Measurements from ENCODE around the gene MGARP.
"Not testable (repeated sequence)": the region's sequence is repeated elsewhere in the genome, so short reads cannot be mapped to it uniquely, and the experiment has no call there.

MGARP gene

GRCh38 chr4:139279760-139280620 lies at the start of gene MGARP:
Gene MGARP (minus strand): TSS chr4:139280225. CDS start chr4:139280158, 67 bp downstream.
- peak in 1 of 3 donors; percentile 8 for DNase-seq (ENCODE audit: low read depth in 2 of 3, low spot score in 1 of 3)

- DNase-seq (ENCODE audit: low read depth in 2 of 3, low spot score in 1 of 3) = no peak
Measured at GRCh38 chr4:139329665-139330200, 49.7 kb upstream of the MGARP start.

DNA sequence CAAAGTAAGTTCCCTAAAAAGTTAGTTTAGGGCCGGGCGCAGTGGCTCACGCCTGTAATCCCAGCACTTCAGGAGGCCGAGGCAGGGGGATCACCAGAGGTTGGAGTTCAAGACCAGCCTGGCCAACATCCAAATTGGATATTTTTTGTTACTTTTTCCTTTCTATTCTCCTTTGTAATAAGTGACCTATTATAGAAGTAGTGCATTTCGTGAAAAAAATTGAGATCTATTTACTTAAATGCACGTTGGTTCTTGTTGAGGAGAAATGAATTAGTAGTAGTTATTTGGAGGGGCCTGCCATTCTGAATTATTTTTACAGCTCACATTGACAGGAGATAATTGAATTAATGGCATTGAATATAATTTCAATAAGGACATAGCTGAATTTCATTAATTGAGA lies 44.6 kb upstream of the MGARP start:
- no peak for DNase-seq (ENCODE audit: low read depth in 2 of 3, low spot score in 1 of 3)

GRCh38 chr4:139322541-139322940 lies 42.5 kb upstream of the MGARP start:
- not testable (repeated sequence) for DNase-seq (ENCODE audit: low read depth in 2 of 3, low spot score in 1 of 3)

- DNase-seq (ENCODE audit: low read depth in 2 of 3, low spot score in 1 of 3) = not testable (repeated sequence)
Measured at GRCh38 chr4:139322070-139322469, 42.0 kb upstream of the MGARP start.

GRCh38 chr4:139319571-139319970 lies 39.5 kb upstream of the MGARP start:
- no peak for DNase-seq (ENCODE audit: low read depth in 2 of 3, low spot score in 1 of 3)

- no peak for DNase-seq (ENCODE audit: low read depth in 2 of 3, low spot score in 1 of 3)
Measured at GRCh38 chr4:139317635-139318034, 37.6 kb upstream of the MGARP start.

DNA sequence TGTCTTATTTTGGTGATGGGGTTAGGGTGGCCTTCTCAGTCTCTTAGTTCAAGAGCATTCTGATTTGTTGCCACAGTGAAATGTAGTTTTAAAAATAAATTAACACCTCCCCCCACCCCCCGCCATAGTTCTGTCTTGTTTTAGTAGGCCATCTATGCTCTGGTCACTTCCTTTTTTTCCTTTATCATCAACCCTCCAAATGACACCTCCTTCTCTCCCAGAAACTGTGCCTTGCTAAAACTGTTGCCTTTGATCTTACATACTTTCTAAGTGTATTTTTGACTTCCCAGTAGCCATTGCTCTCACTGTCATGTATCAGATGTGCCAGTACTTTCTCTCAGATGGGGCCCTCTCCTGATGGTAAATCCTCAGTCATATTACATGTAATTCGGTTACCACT lies 36.7 kb upstream of the MGARP start:
- no peak for DNase-seq (ENCODE audit: low read depth in 2 of 3, low spot score in 1 of 3)

- DNase-seq (ENCODE audit: low read depth in 2 of 3, low spot score in 1 of 3) = no peak
Measured at GRCh38 chr4:139315221-139315675, 35.2 kb upstream of the MGARP start.

GRCh38 chr4:139314047-139314800 lies 34.2 kb upstream of the MGARP start:
- DNase-seq (ENCODE audit: low read depth in 2 of 3, low spot score in 1 of 3) = no peak

- not testable (repeated sequence) for DNase-seq (ENCODE audit: low read depth in 2 of 3, low spot score in 1 of 3)
Measured at GRCh38 chr4:139313414-139313813, 33.4 kb upstream of the MGARP start.

GRCh38 chr4:139312552-139313332 lies 32.7 kb upstream of the MGARP start:
- no peak for DNase-seq (ENCODE audit: low read depth in 2 of 3, low spot score in 1 of 3)

- DNase-seq (ENCODE audit: low read depth in 2 of 3, low spot score in 1 of 3) = no peak
Measured at GRCh38 chr4:139311909-139312308, 31.9 kb upstream of the MGARP start.

GRCh38 chr4:139304920-139305319 lies 24.9 kb upstream of the MGARP start:
- no peak for DNase-seq (ENCODE audit: low read depth in 2 of 3, low spot score in 1 of 3)

GRCh38 chr4:139301821-139302611 lies 22.0 kb upstream of the MGARP start, which contains the start of gene NDUFC1:
Gene NDUFC1 (minus strand): TSS chr4:139302477. CDS start chr4:139295798, 6,679 bp downstream.
- peak in 2 of 3 donors; percentile 45 to 46 for DNase-seq (ENCODE audit: low read depth in 2 of 3, low spot score in 1 of 3)

- DNase-seq (ENCODE audit: low read depth in 2 of 3, low spot score in 1 of 3) = peak; percentile 95 to 98 (median 95)
Measured at GRCh38 chr4:139301113-139301820, 21.2 kb upstream of the MGARP start, which contains the start of gene NAA15. Gene NAA15 (plus strand): TSS chr4:139301505. CDS start chr4:139301778, 273 bp downstream.

DNA sequence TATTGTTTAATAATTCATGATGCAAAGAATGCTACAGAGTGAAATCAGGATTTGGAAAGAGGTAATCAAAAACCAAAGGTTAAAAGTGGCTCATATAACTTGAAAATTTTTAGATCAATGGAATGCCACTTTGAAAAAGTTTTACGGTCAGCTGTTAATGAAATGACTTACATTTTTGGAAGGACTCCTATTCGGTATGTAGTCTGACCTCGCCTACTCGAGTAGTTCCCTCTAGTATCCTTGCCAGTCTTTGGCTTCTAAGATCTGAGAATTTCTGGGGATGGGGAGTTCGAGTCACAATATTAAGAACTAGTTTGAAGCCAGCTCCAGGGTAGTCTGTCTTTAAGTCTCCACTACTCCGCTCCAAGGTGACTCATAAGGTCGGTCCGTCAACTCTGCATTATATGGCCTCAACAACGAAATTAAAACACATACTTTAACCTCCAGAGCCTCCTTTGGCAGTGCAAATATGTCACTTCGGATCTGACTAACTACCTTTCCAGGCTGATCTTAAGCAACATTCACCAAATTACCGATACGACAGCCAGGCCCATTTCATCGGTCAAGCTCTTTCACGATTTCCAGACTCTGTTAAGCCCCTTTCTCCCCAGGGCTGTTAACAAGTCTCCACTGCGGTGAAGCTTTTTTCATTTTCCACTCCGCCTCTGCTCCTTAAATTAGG lies 20.5 kb upstream of the MGARP start:
- DNase-seq (ENCODE audit: low read depth in 2 of 3, low spot score in 1 of 3) = no peak

- DNase-seq (ENCODE audit: low read depth in 2 of 3, low spot score in 1 of 3) = no peak
Measured at GRCh38 chr4:139299536-139299935, 19.5 kb upstream of the MGARP start.

- DNase-seq (ENCODE audit: low read depth in 2 of 3, low spot score in 1 of 3) = no peak
Measured at GRCh38 chr4:139297001-139297410, 17.0 kb upstream of the MGARP start.

Data from stimulated activated CD4-positive, alpha-beta T cell treated with anti-CD3 and anti-CD28 coated beads, Interleukin-12 subunit alpha, Interleukin-12 subunit beta, amount 100 ng/mL, for 48 hours (primary cell).